ENCODE measurements around the gene ARAP3.
A peak's percentile ranks its signal among the peaks of the same experiment; 100 is the strongest.

ARAP3 gene

GRCh38 chr5:141668601-141669265 is 13.3 kb downstream of the ARAP3 start:
- DNase-seq = no peak

GRCh38 chr5:141665995-141666940 is 15.8 kb downstream of the ARAP3 start:
- DNase-seq = no peak

- peak; percentile 48 for DNase-seq
Measured at GRCh38 chr5:141664733-141665461, 17.1 kb downstream of the ARAP3 start.

- no peak for DNase-seq
Measured at GRCh38 chr5:141663506-141663905, 18.5 kb downstream of the ARAP3 start.

GRCh38 chr5:141662028-141662427 is 20.0 kb downstream of the ARAP3 start:
- no peak for DNase-seq

- DNase-seq = no peak
Measured at GRCh38 chr5:141657937-141658545, 24.0 kb downstream of the ARAP3 start.

GRCh38 chr5:141657404-141657803 is 24.6 kb downstream of the ARAP3 start:
- DNase-seq = no peak

GRCh38 chr5:141656396-141656795 is 25.6 kb downstream of the ARAP3 start:
- DNase-seq = no peak

GRCh38 chr5:141655020-141655419 is 27.0 kb downstream of the ARAP3 start:
- no peak for DNase-seq

GRCh38 chr5:141654298-141654697 is 27.7 kb downstream of the ARAP3 start:
- DNase-seq = no peak

GRCh38 chr5:141651728-141652105 is 30.3 kb downstream of the ARAP3 start:
- no peak for DNase-seq

- peak; percentile 61 for DNase-seq
Measured at GRCh38 chr5:141650851-141651727, 30.9 kb downstream of the ARAP3 start, which contains the start of gene FCHSD1. Gene FCHSD1 (minus strand): TSS chr5:141651418. CDS start chr5:141651368, 50 bp downstream.

GRCh38 chr5:141649972-141650371 is 32.1 kb downstream of the ARAP3 start:
- no peak for DNase-seq

GRCh38 chr5:141649056-141649688 is 32.9 kb downstream of the ARAP3 start:
- DNase-seq = no peak

- DNase-seq = no peak
Measured at GRCh38 chr5:141647851-141648250, 34.2 kb downstream of the ARAP3 start.

- DNase-seq = no peak
Measured at GRCh38 chr5:141647242-141647641, 34.8 kb downstream of the ARAP3 start.

- DNase-seq = no peak
Measured at GRCh38 chr5:141646026-141646425, 36.0 kb downstream of the ARAP3 start.

GRCh38 chr5:141641634-141642267 is 40.3 kb downstream of the ARAP3 start:
- DNase-seq = no peak

- no peak for DNase-seq
Measured at GRCh38 chr5:141640698-141641097, 41.3 kb downstream of the ARAP3 start.

- DNase-seq = no peak
Measured at GRCh38 chr5:141640051-141640415, 42.0 kb downstream of the ARAP3 start.

All from right kidney (tissue), 1 donor.